Activated naive CD8-positive, alpha-beta T cell treated with anti-CD3 and anti-CD28 coated beads, Interleukin-2, amount 50 U/mL, for 24 hours (primary cell): ENCODE measurements around the gene LBR.

Experiments
- ATAC-seq: fragments of 150-1000 bp; cut with Tn5 transposase; one replicate; pipeline ENCODE4 v1.10.0; 2021
- DNase-seq: peaks from one replicate; pipeline ENCODE4 v3.0.0; 2021
- H3K27ac Mint-ChIP-seq: one replicate; pipeline ENCODE4 v1.8.0; 2021; ENCODE audit warnings: mild to moderate bottlenecking, mixed read lengths
- H3K27me3 Mint-ChIP-seq: one replicate; pipeline ENCODE4 v1.8.0; 2021; ENCODE audit warnings: mixed read lengths
- H3K36me3 Mint-ChIP-seq: one replicate; pipeline ENCODE4 v1.8.0; 2021; ENCODE audit warnings: low read depth, mixed read lengths
- H3K4me1 Mint-ChIP-seq: one replicate; pipeline ENCODE4 v1.8.0; 2021; ENCODE audit warnings: mixed read lengths
- H3K4me3 Mint-ChIP-seq: one replicate; pipeline ENCODE4 v1.8.0; 2021; ENCODE audit warnings: mild to moderate bottlenecking, moderate library complexity, mixed read lengths
- H3K9me3 Mint-ChIP-seq: one replicate; pipeline ENCODE4 v1.8.0; 2021; ENCODE audit warnings: mixed read lengths

Gene LBR

GRCh38 chr1:225468270-225469020 is 40.6 kb upstream of the LBR start:
- no peaks in the 10 kb centered on the region for H3K9me3 Mint-ChIP-seq
- no peak for ATAC-seq
- no peaks in the 10 kb centered on the region for H3K36me3 Mint-ChIP-seq
- no peaks in the 10 kb centered on the region for H3K27me3 Mint-ChIP-seq
- peak; percentile 42 for DNase-seq
- H3K4me3 Mint-ChIP-seq, result peak overlapping the region; percentile 85
- H3K27ac Mint-ChIP-seq, result peak overlapping the region; percentile 99
- peaks cover 32% of the 10 kb centered on the region for H3K4me1 Mint-ChIP-seq

- Mint-ChIP-seq H3K4me3 (peak overlapping the region; percentile 85), H3K27ac (peak overlapping the region; percentile 99), H3K9me3 (no peaks in the 10 kb centered on the region), H3K36me3 (no peaks in the 10 kb centered on the region), H3K4me1 (peaks cover 26% of the 10 kb centered on the region), H3K27me3 (no peaks in the 10 kb centered on the region)
- ATAC-seq (peak; percentile 91), DNase-seq (peak; percentile 83)
These were observed 39.6 kb upstream of the LBR start for GRCh38 chr1:225467193-225468020.

GRCh38 chr1:225466848-225467192 is 39.0 kb upstream of the LBR start:
- peak overlapping the region; percentile 85 for H3K4me3 Mint-ChIP-seq
- DNase-seq (no peak), ATAC-seq (no peak)
- no peaks in the 10 kb centered on the region for H3K27me3 Mint-ChIP-seq
- no peaks in the 10 kb centered on the region for H3K9me3 Mint-ChIP-seq
- H3K4me1 Mint-ChIP-seq, result peaks cover 28% of the 10 kb centered on the region
- H3K27ac Mint-ChIP-seq, result peak overlapping the region; percentile 99
- H3K36me3 Mint-ChIP-seq, result no peaks in the 10 kb centered on the region

DNA sequence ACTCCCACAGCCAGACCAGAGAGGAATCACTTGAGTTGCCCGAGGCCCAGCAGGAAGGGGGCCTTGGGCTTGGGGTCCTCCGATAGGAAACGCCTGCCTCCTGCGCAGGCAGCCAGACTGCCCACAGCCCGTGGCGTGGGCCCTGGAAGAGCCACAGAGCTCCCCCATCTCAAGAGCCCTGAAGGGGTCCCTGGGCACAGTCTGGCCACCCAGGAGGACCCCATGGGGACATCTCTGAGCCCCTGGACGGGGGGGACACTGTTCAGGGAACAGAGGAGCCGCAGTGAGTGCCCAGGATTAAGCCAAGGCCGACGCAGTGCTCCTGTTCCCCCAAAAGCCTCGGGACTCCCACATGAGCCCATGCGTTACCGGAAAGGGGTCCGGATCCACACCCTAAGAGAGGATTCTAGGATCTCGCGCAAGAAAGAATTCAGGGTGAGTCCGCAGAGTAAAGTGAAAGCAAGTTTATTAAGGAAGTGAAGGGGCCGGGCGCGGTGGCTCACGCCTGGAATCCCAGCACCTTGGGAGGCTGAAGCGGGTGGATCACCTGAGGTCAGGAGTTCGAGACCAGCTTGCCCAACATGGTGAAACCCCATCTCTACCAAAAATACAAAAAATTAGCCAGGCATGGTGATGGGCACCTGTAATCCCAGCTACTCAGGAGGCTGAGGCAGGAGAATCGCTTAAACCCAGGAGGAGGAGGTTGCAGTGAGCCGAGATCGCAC is 38.1 kb upstream of the LBR start:
- Mint-ChIP-seq H3K4me3 (no peak overlapping the region), H3K9me3 (no peaks in the 10 kb centered on the region), H3K4me1 (peaks cover 34% of the 10 kb centered on the region), H3K27me3 (no peaks in the 10 kb centered on the region), H3K27ac (peak overlapping the region; percentile 99), H3K36me3 (no peaks in the 10 kb centered on the region)
- ATAC-seq (no peak), DNase-seq (no peak)

- H3K9me3 Mint-ChIP-seq, result no peaks in the 10 kb centered on the region
- H3K4me1 Mint-ChIP-seq, result peaks cover 43% of the 10 kb centered on the region
- H3K27me3 Mint-ChIP-seq, result no peaks in the 10 kb centered on the region
- DNase-seq (no peak), ATAC-seq (no peak)
- H3K27ac Mint-ChIP-seq, result peak overlapping the region; percentile 72
- no peaks in the 10 kb centered on the region for H3K36me3 Mint-ChIP-seq
- H3K4me3 Mint-ChIP-seq, result no peak overlapping the region
These were observed 37.3 kb upstream of the LBR start for GRCh38 chr1:225464851-225465792.

DNA sequence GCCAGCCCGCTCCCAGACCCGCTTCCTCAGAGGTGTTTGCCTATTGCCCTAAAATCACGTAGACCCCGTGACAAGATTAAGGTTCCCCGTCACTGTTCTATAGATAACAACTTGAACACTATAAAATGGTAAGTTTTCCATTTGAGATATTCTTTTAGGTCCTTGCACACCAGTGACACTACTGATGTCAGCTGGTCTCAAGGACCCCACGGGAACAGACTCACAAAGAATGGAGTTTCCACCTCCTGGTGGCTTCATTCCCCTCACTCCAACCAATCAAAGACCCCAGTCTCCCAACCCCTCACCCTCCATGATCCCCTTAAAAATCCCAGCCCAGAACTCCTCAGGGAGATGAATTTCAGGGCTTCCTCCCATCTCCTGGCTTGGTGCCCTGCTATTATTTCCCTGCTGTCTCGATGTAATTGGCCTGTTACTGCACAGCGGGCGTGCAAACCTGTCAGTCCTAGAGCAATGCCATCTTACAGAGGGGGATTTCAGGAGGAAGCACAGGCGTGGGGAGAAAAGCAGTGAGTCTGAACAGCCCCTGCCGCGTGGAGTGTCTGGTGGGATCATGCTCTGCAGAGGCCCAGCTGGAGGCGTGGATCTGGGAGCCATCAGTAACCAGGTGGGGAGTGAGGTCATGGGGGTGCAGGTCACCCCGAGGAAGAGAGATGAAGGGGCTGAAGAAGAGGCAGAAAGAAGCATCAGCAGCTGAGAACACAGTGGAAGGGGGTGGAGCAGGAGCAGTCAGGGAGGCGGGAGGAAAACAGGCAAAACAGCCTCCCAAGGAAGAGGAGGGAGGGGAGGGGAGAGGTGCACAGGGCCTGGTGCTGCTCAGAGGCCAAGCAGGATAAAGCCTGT is 35.1 kb upstream of the LBR start:
- no peak for DNase-seq
- Mint-ChIP-seq H3K4me3 (no peak overlapping the region), H3K27me3 (no peaks in the 10 kb centered on the region), H3K27ac (no peak overlapping the region), H3K9me3 (no peaks in the 10 kb centered on the region), H3K4me1 (peaks cover 51% of the 10 kb centered on the region), H3K36me3 (no peaks in the 10 kb centered on the region)
- no peak for ATAC-seq

- H3K4me1 Mint-ChIP-seq, result peaks cover 51% of the 10 kb centered on the region
- no peak for ATAC-seq
- DNase-seq, result no peak
- no peaks in the 10 kb centered on the region for H3K27me3 Mint-ChIP-seq
- H3K4me3 Mint-ChIP-seq, result no peak overlapping the region
- H3K9me3 Mint-ChIP-seq, result no peaks in the 10 kb centered on the region
- no peaks in the 10 kb centered on the region for H3K36me3 Mint-ChIP-seq
- H3K27ac Mint-ChIP-seq, result no peak overlapping the region
These were observed 34.5 kb upstream of the LBR start for GRCh38 chr1:225462429-225462713.

DNA sequence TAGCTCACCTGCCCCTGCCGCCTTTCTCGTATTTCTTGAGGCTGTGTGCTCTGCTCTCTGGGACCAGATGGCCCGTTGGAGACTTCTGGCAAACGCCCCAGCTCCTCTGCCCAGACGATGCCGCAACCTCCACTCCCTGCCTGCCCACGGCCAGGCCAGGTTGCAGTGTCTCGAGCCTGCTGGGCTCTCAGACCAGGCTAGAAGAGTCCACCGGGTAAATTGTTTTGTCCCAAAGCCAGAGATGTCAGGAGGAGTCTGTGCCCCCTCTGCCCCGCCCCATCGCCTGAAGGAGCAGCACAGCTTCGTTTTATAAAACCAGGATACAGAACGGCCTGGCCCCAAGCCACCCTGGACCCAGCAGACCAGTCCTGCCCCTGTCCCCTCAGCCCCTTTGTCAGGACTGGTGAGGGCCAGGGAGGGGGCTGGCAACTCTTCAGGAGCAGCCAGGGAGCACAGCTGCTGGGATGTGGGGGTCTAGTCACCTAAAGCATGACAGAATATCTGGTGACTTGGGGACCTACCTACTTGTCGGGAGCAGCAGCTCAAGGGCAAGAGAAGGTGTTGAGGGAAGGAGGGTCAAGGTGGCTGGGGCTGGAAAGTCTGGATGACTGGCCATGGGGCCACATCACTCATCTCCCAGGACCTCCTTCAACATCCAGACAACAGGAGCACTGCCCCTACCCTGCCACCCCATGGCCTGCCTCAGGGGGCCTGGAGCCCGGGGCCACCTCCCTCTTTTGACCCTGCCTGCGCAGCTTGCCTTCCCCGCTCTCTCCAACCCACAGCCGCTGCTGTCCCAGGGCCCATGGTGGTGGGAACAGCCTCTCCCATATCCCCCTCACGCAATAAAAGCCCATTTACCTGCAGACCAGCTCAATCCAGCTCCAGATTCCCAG is 33.9 kb upstream of the LBR start:
- DNase-seq (no peak), ATAC-seq (no peak)
- H3K9me3 Mint-ChIP-seq, result no peaks in the 10 kb centered on the region
- no peaks in the 10 kb centered on the region for H3K27me3 Mint-ChIP-seq
- H3K27ac Mint-ChIP-seq, result no peak overlapping the region
- H3K4me3 Mint-ChIP-seq, result no peak overlapping the region
- no peaks in the 10 kb centered on the region for H3K36me3 Mint-ChIP-seq
- H3K4me1 Mint-ChIP-seq, result peaks cover 48% of the 10 kb centered on the region

DNA sequence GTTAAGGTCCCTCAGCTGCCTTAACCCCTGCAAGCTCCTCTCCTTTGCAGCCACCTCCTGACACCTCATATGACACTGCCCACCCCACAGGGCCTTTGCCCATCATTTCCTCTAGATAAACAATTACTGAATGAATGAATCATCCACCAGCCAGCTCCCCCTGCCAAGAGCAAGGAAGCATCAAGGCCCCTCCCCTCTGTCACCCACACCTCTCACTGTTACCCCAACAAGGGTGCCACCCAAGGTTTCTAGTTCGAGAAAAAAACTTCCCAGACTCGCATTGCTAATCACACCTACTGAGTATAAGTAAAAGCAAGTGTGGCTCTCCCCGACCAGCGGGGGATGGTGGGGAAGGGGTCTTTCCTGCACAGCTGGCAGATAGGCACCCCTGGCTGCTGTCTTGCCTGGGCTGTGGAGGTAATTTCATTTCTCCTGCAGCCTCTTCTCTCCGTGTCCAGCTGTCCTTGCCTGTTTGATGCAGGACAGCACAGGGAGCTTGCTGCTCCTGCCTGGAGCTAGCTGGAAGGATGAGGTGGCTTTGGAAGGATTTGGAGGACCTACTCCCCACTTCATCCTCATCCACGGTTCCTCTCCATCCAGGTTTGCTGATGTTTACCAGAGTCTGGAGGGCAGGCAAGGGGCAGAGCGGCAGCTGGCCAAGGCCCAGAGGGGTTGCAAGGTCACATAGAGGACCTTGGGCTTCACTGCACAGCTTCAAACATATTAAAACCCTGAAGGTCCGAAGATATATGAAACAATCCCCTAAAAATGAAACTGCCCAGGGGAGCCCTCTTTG is 33.1 kb upstream of the LBR start:
- ATAC-seq (peak; percentile 96), DNase-seq (peak; percentile 65)
- H3K4me1 Mint-ChIP-seq, result peaks cover 41% of the 10 kb centered on the region
- H3K27me3 Mint-ChIP-seq, result no peaks in the 10 kb centered on the region
- H3K27ac Mint-ChIP-seq, result peak overlapping the region; percentile 69
- peak overlapping the region; percentile 32 for H3K4me3 Mint-ChIP-seq
- no peaks in the 10 kb centered on the region for H3K36me3 Mint-ChIP-seq
- no peaks in the 10 kb centered on the region for H3K9me3 Mint-ChIP-seq

DNA sequence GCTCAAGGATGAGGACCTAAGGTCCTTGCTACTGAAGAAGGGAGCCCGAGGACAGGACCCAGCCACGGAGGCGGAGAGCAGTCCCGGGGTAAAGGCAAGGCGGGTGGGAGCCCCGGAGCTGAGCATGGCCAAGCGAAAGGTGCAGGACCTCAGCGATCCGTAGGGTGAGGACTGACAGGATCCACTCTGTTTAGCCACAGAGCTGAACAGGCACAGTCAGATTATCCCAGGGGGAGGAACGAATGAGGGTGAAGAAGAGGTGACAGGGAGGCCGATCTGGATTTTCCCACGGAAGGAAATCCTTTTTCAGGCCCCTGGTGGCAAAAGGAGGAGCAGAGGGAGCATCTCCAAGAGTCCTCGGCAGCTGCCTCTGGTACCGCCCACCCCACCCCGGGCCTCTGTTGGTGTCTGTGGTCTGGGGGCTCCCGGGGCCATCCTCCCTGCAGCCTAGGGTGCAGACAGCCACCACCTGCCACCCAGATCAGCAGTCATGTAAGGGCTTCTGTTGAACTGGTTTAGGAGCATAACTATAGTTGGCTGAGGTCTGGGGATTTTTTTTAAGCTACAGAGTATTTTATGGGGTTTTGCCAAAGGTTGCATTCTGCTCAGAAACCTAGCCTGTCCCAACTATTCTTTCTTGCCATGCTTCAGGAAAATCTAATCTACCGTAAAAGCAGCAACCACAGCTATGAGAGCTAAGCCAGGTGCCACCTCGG is 32.3 kb upstream of the LBR start:
- H3K27ac Mint-ChIP-seq, result peak overlapping the region; percentile 69
- H3K9me3 Mint-ChIP-seq, result no peaks in the 10 kb centered on the region
- H3K27me3 Mint-ChIP-seq, result no peaks in the 10 kb centered on the region
- H3K4me1 Mint-ChIP-seq, result peaks cover 41% of the 10 kb centered on the region
- no peaks in the 10 kb centered on the region for H3K36me3 Mint-ChIP-seq
- DNase-seq (no peak), ATAC-seq (peak; percentile 34)
- peak overlapping the region; percentile 32 for H3K4me3 Mint-ChIP-seq

DNA sequence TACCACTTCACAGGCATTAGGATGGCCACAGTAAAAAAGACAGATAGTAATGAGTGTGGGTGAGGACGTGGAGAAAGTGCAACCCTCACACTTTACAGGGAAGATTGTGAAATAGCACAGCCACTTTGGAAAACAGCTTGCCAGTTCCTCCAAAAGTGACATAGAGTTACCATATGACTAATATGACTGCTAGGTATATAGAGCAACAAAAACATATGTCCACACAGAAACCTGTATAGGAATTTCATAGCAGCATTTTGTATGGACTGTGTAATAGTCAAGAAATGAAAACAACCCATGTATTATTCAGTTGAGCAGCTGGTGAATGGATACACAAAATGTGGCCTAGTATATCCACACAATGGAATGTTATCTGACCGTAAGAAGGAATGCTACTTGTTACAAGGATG is 30.4 kb upstream of the LBR start:
- H3K4me1 Mint-ChIP-seq, result peaks cover 57% of the 10 kb centered on the region
- no peak overlapping the region for H3K27ac Mint-ChIP-seq
- no peaks in the 10 kb centered on the region for H3K36me3 Mint-ChIP-seq
- H3K27me3 Mint-ChIP-seq, result no peaks in the 10 kb centered on the region
- H3K4me3 Mint-ChIP-seq, result no peak overlapping the region
- H3K9me3 Mint-ChIP-seq, result no peaks in the 10 kb centered on the region
- ATAC-seq (no peak), DNase-seq (no peak)

GRCh38 chr1:225454733-225455132 is 26.9 kb upstream of the LBR start:
- Mint-ChIP-seq H3K9me3 (no peaks in the 10 kb centered on the region), H3K27me3 (no peaks in the 10 kb centered on the region), H3K4me3 (peak overlapping the region; percentile 47), H3K4me1 (peaks cover 60% of the 10 kb centered on the region), H3K27ac (peak overlapping the region; percentile 74), H3K36me3 (no peaks in the 10 kb centered on the region)
- ATAC-seq, result peak; percentile 98
- DNase-seq, result peak; percentile 82
